Stromal cell of bone marrow (primary cell): ENCODE measurements around the gene DMD.
"Not testable (repeated sequence)": the region's sequence is repeated elsewhere in the genome, so short reads cannot be mapped to it uniquely, and the experiment has no call there.

Source experiments
- DNase-seq: peaks from one replicate; pipeline ENCODE4 v3.0.0-alpha.2; 2012; ENCODE audit warnings: low read depth

The DMD gene

DNA sequence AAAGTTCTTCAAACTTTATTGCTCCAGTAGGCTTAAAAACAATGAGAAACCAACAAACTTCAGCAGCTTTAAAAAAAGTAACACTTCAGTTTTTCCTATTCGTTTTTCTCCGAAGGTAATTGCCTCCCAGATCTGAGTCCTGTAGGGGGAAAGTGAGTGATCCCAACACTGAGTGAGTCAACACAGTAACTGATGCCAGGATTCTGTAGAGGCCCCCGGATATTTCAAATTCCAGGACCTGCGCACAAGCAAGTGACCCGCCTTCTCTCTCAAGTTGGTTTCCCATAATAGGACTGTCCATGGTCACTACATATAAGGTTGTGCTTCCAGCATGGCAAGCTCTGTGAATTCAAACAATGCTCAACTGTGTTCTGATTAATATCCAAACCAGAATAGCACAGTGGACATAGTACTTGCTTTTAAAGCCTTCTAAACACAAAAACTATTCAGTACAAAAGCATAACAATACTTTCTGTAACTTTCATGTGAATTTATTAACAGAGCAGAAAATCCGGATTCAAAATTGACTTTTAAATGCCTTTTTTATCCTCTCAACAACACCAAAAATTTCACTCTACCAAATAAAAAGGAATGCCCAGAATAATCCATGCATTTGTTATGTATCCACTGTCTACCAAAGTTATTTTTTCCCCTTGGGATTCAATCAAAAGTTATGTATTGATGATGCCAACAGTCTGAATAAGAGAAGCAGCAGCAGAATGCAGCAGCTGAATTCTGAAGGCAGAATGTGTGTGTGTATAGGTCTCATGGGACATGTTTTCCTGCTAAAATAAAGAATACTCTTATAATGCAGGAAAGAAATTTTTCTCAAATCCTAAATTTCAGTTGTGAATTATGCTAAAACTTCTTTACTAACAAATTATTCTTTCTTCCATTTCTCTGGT is at the start of gene DMD:
DMD (minus strand) TSS at position 194 of the 905 bp plus-strand sequence. CDS start 237 bp downstream, outside the sequence.
- peak; percentile 29 for DNase-seq

DNA sequence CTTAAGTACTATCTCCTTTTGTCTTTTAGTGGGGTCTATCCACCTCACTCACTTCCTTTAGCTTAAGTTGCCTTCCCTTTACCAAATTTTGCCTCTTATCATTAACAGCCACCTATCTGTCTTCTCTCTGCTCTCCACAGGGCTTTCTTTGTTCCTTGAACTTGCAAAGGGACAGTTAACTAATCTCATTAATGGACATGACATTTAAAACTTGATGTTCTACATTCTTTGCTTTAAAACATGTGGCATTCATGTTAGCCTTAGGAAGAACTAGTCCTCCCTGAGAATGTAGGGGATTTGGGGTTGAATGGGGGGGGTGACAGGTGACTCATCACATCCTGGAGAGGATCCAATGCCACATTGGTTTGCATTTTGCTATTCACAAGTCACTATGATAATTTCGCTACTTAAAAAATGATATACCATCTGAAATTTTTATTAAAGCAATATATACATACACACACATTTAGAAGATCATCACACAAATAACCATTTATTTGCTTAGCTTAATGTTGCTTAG is 41.0 kb upstream of the DMD start:
- no peak for DNase-seq

DNA sequence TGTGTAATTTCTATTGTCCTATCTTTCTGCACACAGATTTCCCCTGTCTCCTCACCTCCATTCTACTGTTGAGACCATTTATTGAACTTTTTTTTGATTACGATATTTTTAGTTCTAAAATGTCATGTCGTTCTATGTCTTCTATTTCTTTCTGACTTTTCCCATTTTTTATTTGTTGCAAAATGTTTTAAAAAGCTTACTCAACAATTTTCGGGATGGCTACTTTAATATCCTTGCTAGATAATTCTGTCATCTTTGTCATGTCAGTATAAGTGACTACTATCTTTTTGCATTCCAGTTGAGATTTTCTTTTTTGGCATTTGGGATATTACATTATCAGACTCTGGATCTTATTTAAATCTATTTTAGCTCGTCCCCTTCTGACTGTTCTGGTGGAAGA is 7.5 kb upstream of the DMD start:
- no peak for DNase-seq

DNA sequence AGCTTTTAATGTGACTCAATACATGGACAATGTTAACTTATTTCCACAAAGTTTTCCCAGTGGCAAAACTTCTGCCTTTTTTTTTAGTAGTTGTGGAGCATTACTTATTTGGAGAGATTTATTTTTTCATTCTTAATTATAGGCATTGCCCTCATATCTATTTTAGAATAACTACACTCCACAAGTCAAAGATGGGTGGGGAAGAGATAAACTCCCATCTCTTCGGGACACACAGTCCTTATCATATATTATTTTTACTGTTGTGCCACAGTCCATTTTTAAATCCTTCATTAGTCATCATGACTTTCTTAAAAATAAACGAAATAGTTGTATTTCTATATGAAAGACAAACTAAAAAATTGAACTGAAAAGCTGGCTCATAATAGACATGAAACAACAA is 1.2 kb downstream of the DMD start:
- DNase-seq: no peak

DNA sequence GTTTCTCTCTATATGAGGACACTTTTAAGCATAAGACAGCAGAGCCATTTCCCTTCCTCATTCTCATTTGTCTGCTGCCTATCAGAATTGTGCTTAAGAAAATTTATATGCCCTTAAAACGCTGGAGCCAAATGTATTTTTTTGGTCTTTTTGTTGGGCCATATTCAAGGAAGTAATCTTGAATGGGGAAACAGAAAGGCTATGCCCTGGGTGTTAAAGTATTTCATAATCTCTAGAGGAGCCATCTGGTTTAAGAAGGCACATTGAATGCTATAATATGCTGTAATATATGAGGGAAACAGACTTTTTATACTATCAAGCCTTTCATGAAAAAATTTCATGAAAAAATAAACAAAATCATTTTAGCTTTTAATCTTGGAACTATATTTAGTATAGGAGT is 4.3 kb downstream of the DMD start:
- DNase-seq: no peak

DNA sequence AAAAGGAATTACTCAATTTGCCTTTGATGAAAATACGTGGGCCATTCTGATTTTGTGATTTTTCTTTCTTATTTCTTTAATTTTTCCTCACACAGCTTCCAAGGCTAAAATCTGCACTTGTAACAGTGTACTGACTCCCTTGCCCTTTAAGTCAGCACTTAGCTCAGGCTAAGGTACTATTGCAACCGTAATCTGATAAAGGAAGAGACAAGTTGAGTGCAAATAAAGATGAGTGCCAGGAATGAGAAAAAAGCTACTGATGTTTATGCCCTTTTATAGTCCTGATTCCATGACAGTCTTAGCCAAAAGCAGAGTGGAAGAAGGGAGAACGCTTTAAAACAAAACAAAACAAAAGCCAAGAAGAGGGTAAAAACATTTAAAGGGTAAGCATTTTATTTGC is 6.0 kb downstream of the DMD start:
- DNase-seq: no peak

DNA sequence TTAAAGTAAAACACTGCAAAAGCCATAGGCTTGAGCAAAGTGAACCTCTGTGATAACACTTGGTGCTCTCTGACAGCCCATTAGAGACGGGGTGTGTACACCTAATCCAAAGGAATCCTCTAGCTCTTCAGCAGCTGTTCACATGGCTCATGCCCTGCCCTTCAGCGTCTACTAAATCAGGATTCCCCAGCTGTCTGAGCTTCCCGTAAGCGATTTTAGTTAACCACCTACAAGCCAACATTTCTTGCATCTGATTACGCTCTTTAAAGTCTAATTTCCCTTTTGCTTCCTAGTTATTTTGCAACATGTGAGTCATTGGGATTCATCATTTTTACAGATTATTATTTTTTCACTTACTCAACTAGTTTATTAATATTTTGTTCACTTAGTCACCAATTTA is 6.5 kb downstream of the DMD start:
- DNase-seq: no peak

DNA sequence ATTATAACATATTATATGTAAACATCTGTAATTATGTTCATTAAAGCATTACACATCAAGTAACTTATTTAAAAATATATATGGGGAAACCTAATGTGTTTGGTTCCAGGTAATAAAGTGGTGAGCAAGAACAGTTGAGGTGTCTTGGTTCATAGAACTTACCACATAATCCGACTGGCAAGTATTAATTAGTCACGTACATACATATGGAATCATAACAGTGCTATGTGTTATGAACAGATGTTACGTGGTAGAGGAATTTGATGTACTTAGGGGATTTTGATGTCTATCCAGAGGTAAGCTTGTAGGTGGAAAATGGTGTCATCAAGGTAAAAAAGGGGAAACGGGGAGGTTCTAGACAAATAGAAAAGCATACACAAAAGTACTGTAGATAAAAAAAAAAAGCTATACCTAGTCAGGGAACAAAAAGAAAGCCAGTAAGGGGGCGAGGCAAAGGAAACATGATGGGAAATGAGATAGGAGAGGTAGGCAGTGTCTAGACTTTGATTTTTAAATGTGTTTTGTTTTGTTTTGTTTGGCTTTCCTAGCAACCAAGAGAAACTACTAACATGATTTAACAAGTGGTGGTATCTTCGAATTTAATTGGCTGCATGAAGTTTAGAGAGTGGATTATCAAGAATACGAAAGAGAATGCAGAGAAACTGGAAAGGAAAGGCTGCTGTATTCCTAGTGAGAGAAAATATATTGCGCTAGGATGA is 12.6 kb downstream of the DMD start:
- no peak for DNase-seq

DNA sequence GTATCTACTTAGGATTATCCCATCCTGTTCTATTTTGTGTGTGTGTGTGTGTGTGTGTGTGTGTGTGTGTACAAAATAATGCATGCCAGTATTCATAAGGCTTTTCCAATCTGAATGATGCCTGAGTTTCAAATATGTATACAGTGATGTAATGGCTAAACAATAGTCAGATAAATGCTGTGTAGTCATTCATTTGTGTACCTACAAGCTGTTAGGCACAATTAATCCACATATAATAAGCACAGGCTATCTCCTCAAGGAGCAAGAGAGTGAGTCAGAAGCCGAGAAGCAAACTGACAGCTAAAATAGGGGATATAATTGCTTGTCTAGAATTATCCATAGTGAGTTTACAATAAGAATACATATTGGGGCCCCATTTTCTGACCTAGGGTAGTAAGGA is 15.7 kb downstream of the DMD start:
- no peak for DNase-seq

DNA sequence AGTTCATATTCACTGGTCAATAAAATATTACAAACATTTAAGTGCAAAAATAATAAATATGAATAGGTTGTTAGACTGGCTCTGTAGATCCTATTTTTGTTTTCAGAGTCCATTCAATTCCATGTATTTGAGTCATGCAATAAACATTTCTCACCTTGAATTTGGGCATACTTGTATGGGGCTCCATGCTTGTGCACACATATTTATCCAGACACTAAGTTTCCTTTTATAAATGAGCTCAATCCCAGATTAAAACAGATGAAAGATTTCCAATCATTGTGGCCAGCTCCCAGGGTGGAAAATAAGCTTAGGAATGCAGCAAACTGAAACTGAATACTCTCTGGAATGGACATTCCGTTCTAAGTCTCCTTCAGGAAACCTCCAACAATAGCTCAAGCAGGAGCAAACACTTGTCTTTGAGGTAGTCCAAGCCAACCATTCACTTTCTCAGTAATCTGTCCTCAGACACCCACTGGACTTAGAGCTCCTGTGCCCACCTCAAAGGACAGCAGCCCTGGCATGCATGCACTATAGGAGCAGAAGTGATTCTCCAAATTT is 16.4 kb downstream of the DMD start:
- no peak for DNase-seq

DNA sequence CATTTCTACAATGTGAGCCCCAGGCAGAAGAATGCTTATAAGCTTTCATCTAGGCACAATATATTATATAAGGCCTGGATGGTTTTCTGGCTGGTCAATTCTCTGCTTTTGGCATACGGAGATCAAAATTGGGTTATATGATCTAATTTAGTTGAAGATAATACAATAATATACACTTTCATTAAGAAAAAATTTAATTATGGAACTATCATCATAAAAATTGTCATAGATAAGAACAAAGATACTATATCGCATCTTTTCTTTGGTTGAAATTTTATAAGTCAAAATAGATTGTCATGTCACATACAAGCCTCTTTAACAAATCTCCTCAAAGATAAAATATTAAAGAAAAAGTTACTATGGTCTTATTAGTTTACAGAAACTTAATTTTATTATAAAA is 17.1 kb downstream of the DMD start:
- no peak for DNase-seq

DNA sequence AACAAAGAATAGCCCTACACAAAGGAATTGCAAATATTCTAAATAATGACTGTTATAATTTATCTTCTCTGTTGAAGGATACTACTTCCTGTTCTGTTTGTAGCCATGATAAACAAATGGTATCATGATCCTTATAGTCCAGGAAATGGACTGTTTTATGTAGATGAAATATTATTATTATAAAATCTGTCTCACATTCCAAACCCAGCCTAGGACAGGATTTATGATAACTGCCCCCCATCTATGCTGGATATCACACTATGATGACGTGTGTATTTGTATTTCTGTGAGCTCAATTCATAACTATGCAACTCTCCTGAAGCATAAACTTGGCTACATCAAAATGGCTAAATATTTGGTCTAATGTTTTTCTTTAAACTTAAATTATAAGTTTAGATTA is 21.3 kb downstream of the DMD start:
- no peak for DNase-seq

DNA sequence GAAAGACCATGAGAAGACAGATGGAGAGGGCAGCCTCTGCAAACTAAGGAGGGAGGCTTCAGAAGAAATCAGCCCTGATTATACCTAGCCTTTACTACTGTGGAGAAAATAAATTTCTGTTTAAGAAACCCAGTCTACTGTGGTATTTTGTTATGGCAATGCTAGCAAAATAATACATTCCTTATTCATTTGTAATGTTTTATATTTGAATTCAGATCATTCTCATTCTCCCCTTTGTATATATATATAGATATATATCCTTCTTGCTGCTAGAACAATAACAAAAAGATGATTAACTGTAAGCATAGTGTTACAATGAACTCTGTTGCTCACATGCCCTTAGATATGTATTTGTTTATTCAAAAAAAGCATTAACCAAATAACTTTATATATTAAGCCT is 22.5 kb downstream of the DMD start:
- no peak for DNase-seq

DNA sequence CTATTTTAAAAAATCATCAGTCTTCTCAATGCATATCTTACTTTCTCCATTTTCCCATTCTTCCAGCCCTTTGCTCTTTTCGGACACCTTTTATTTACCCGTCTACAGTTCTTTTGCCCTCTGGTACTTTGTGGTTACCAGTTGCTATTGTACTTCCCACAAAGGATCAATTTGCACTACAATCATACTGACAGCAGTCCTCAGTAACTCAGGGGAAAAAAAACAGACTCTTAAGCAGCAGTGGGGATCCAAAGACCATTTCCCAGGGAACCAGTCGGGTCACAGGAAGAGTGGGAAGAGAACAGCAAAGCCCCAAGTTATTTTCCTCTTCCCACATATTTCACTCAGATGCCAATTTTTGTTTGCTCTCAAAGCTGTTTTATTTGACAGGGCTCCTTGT is 23.1 kb downstream of the DMD start:
- DNase-seq: no peak

DNA sequence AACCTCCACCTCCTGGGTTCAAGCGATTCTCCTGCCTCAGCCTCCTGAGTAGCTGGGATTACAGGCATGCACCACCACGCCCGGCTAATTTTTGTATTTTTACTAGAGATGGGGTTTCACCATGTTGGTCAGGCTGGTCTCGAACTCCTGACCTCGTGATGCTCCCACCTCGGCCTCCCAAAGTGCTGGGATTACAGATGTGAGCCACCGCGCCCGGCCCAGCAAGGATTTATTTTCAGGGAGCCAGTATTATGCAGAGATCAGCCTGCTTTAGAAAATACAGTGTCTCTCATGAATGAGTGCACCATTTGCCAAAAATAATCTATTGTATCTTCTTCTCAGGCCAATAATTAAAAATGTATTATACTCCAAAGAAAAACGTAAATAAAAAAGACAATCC is 26.5 kb downstream of the DMD start:
- not testable (repeated sequence) for DNase-seq

DNA sequence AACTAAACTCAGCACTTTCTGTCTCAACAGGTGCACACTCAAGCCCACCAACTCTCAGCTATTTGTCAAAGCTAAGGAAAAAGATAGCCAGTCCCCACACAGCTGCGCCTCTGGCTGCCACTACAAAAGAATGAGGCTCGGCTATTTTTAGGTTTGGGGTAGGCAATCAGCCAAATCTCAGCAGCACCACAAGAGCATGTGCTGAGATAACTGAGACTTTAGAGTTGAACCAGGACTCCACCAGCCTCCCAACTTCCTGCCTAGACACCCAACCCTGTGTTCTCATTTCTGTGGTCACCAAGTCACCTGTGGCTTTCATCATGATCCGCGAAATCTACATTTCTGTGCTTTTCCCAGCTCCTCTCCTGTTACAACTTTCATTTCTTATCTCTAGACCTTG is 28.0 kb downstream of the DMD start:
- DNase-seq: peak; percentile 10

DNA sequence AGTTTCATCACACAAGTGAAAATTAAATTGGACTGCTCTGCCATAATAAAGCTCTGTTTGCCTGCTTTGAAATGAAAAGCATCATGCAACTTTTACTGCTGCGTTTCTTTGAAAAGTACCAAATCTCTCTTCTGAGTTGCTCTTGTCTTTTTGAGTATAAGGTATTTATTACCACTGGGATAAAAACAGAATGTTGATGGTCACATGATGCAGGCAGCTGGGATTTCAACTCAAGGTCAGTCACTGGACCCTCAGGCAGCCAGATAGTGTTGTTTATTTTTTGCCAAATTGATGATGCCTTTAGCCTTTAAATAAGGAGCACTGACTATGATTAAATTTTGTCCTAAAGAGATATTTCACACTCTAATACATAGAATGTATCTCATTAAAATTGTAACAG is 32.7 kb downstream of the DMD start:
- no peak for DNase-seq

DNA sequence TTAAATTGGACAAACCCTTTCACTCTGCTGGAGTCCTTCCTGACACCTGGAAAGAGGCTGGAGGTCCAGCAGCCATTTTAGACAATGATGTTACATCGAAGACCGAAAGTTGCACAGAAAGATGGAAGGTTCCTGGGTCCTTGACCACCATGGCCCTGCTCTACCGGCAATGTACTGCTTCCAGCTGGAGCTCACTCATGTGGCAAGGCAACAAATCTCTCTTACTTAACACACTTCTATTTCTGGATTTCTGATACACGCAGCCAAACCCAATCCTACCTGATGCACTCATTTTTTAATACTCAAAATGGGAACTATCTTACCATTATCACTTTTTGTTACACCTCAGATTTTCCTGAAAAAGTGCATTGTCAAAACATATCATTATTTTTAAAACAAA is 33.1 kb downstream of the DMD start:
- DNase-seq: no peak

DNA sequence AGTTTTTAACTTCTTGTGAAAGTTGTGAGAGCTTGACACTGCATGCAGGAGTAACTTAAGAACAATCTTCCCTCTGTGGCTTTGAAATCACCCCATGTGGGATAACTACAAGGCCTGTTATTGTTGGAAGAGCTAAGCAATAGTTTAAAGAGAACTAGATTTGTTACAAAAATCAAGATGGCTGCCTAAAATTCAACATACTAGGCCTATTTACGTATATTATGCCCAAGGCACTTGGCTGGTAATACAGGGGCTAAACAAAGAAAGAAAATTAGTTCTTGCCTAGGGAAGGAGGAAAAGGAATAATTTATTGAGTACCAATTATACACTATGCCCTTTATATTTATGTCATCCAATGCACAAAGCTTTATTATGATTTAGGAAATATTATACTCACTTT is 36.1 kb downstream of the DMD start:
- no peak for DNase-seq

DNA sequence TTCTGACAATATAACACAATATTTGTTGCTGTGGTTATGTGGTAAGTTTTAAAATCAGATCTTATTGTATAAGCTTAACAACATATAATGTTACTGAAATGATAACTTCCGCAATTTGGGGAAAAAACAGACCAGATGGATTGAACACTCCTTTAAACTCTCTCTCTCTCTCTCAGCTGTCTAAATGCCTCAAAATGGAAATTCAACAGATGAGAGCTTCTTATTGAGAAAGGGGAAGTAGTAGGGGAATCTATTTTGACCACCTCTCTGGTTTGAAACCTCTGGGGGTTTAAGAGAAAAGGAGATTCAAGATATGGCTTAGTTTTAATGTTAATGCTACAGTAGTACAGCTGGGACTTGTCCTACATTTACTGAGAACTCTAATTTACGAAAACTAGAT is 40.3 kb downstream of the DMD start:
- DNase-seq: no peak

DNA sequence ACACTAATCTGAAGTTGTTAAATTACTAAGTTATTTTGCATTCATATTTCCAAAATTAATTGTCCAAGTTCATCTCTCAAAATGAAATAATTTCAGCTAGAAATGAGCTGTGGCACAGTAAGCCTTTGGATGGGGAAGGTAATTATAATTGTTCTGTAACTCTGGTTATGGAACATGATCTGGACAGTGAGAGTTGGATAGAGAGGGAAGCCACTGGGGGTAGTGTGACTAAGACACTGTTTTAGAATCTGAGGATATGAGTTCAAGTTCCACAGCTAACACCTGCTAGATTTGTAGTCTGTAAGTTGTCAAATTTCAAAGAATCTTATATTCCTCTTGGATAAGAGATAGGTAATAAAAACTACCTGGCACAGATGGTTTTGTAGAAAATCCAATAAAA is 49.5 kb downstream of the DMD start:
- no peak for DNase-seq

DNA sequence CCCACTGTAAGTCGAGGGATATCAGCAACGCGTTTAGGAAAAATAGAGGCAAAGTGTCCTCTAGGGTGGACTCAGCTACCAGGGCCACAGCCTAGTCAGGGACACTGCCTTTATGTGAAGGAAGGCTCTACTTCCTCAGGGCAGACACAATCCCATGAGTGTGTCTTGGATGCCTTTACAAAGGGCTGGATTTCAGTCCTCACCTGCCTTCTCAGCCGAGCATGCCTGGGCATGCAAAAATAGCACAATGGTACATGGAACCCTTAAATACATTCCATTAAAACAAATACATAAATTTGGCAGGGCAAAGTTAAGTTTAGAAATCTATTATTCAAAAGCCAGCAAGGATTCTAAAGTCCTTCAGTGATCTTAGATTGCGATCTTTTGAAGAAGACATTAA is 51.1 kb downstream of the DMD start:
- no peak for DNase-seq

DNA sequence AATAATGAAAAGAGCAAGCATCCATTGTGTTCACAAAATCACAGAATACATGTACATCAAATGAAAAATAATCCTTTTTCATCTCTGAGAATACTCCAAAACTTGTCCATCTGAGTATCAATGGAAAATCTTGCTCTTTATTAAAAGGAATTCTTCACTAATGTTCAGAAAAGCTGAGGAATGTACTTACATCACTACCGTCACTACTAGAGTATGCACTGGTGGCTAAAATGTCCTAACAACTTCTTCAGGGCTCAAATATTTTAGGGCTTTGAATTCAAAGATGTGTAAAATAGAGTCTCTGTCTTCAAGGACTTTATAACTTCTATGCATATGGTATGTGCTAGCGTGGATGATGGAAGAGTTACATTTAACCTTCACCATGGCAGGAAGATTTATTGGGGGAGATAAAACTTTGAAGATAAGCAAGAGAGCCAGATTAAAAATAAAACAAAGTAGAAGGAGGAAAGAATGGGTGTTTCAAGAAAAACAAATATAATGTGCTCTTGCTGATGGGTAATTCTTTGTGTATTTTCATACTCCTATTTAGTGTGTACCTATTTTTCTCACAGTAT is 55.1 kb downstream of the DMD start:
- no peak for DNase-seq
